ENCODE measurements around the gene CDH8. TPM values are rescaled to one million over a fixed set of nuclear protein-coding genes. Genes with fewer than 3 reads are reported as not detected.
"Not testable (repeated sequence)": the region's sequence is repeated elsewhere in the genome, so short reads cannot be mapped to it uniquely, and the experiment has no call there.

Gene CDH8
- total and polyA plus RNA-seq, 2 donors (not counting 3 experiments of a cell fraction or from before 2014, with no cell fraction given) = not detected

DNA sequence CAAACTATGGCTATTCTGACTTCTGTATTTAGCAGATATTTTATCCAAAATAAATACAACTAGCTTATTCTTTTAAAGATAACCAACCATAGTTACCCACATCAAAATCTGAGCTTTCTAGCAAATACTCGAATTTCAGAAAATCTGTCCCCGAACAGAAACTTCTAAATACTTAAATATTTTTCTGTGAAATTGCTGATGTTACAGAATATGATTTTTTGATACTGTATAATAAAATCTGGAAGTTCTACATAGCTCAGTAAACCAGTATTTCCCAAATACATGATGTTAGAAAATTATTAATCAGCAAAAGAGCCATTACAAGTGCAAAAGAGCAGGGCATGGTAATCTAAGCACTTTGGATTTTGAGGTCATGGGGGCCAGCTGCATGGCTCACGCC, 114.9 kb downstream of the CDH8 start:
- H3K27me3 ChIP-seq (ENCODE audit: control insufficient read depth in 2 of 2, insufficient read depth in 2 of 2, low read length in 2 of 2) = no peaks in the 10 kb centered on the region
- dilution Hi-C loops (cut with MboI; ENCODE audit: extremely low pct_ligation_motif_present, low sequenced_read_pairs) (no loop called here), intact Hi-C loops (cut with micrococcal nuclease) (no loop called here)
- BruUV-seq (replicated peaks) = no TSS peak
- no peaks in the 10 kb centered on the region for H3K9me1 ChIP-seq (replicated peaks; ENCODE audit: control insufficient read depth, extremely low read depth, insufficient read depth, low read length)
- H3K9me3 ChIP-seq (replicated peaks; ENCODE audit: control insufficient read depth, insufficient read depth, low read length) = no peaks in the 10 kb centered on the region
- no peaks in the 10 kb centered on the region for H3K79me2 ChIP-seq (ENCODE audit: control insufficient read depth, insufficient read depth, low read length)
- no peaks in the 10 kb centered on the region for H3K36me3 ChIP-seq (ENCODE audit: control insufficient read depth in 2 of 2, extremely low read depth in 1 of 2, insufficient read depth in 2 of 2, low read length in 2 of 2)
- no peak overlapping the region for H2AFZ ChIP-seq (ENCODE audit: low read depth, low read length)
- no peak overlapping the region for H3K27ac ChIP-seq (ENCODE audit: insufficient read depth, low read depth, low read length)
- TF ChIP-seq EZH2 (IDR thresholded peaks at IDR 0.05; ENCODE audit: borderline replicate concordance, low read depth, low read length, severe bottlenecking) = no peak
- TF ChIP-seq POLR2A (IDR thresholded peaks at IDR 0.05; ENCODE audit: low read depth, low read length) = no peak
- TF ChIP-seq GATA2 (IDR thresholded peaks at IDR 0.05; ENCODE audit: insufficient read depth, insufficient read length, low read depth, low read length) = no peak
- TF ChIP-seq, protein P1, sequence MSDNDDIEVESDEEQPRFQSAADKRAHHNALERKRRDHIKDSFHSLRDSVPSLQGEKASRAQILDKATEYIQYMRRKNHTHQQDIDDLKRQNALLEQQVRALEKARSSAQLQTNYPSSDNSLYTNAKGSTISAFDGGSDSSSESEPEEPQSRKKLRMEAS (IDR thresholded peaks at IDR 0.05; ENCODE audit: insufficient read depth, insufficient read length) = no peak
- TF ChIP-seq POLR2AphosphoS5 (IDR thresholded peaks at IDR 0.05; ENCODE audit: insufficient read depth, low read depth, low read length) = no peak
- no peak overlapping the region for H3K4me2 ChIP-seq (ENCODE audit: insufficient read depth, low read length)
- no peak overlapping the region for H3K9ac ChIP-seq (replicated peaks; ENCODE audit: extremely low read depth, insufficient read depth, low read length)
- no peak overlapping the region for H3K4me3 ChIP-seq (replicated peaks in 1 of 3; ENCODE audit: insufficient read depth in 1 of 3, low read depth in 1 of 3, low read length in 3 of 3)
- CTCF ChIA-PET = interaction anchor here (1.2 kb wide), 1 partner anchor 9 kb away, joined by 3 read pairs; no protein-coding TSS in a partner anchor
- FAIRE-seq (no peak), DNase-seq (ENCODE audit: low read depth, low spot score) (no peak)
- H4K20me1 ChIP-seq (replicated peaks; ENCODE audit: control insufficient read depth, extremely low read depth, insufficient read depth, low read length) = no peaks in the 10 kb centered on the region
- H3K4me1 ChIP-seq (ENCODE audit: control insufficient read depth, extremely low read depth, insufficient read depth, low read length) = no peaks in the 10 kb centered on the region
- POLR2A ChIA-PET = no interaction called here

DNA sequence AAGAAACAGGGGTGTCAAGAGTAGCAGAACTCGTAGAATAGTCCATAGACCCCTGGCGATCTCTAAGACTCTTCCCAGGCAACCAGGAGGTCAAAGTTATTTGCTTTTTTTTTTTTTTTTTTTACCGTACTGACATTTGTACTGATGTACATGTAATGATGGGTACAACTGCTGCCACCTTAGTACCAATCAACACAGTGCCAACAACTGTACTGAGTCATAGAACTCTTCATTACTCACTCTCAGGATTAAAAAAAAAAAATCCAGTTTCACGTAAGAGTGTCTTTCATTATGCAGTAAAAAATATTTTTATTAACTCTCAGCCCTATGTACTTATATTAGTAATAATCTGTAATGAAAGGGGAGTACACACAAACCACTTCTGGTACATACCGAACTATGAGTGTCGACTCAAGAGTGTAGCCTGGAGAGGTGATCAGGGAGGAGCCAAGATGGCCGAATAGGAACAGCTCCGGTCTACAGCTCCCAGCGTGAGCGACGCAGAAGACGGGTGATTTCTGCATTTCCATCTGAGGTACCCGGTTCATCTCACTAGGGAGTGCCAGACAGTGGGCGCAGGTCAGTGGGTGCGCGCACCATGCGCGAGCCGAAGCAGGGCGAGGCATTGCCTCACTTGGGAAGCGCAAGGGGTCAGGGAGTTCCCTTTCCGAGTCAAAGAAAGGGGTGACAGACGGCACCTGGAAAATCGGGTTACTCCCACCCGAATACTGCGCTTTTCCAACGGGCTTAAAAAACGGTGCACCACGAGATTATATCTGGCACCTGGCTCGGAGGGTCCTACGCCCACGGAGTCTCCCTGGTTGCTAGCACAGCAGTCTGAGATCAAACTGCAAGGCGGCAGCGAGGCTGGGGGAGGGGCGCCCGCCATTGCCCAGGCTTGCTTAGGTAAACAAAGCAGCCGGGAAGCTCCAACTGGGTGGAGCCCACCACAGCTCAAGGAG, 118.1 kb downstream of the CDH8 start:
- H3K4me3 ChIP-seq (replicated peaks in 1 of 3; ENCODE audit: insufficient read depth in 1 of 3, low read depth in 1 of 3, low read length in 3 of 3); BruUV-seq (replicated peaks); H4K20me1 ChIP-seq (replicated peaks; ENCODE audit: control insufficient read depth, extremely low read depth, insufficient read depth, low read length); POLR2A ChIA-PET; H3K4me1 ChIP-seq (ENCODE audit: control insufficient read depth, extremely low read depth, insufficient read depth, low read length); H3K9ac ChIP-seq (replicated peaks; ENCODE audit: extremely low read depth, insufficient read depth, low read length); FAIRE-seq; H3K27ac ChIP-seq (ENCODE audit: insufficient read depth, low read depth, low read length); H3K36me3 ChIP-seq (ENCODE audit: control insufficient read depth in 2 of 2, extremely low read depth in 1 of 2, insufficient read depth in 2 of 2, low read length in 2 of 2); dilution Hi-C loops (cut with MboI; ENCODE audit: extremely low pct_ligation_motif_present, low sequenced_read_pairs); intact Hi-C loops (cut with micrococcal nuclease); CTCF ChIA-PET; H2AFZ ChIP-seq (ENCODE audit: low read depth, low read length); H3K4me2 ChIP-seq (ENCODE audit: insufficient read depth, low read length); H3K79me2 ChIP-seq (ENCODE audit: control insufficient read depth, insufficient read depth, low read length); DNase-seq (ENCODE audit: low read depth, low spot score); H3K9me3 ChIP-seq (replicated peaks; ENCODE audit: control insufficient read depth, insufficient read depth, low read length); H3K9me1 ChIP-seq (replicated peaks; ENCODE audit: control insufficient read depth, extremely low read depth, insufficient read depth, low read length); H3K27me3 ChIP-seq (ENCODE audit: control insufficient read depth in 2 of 2, insufficient read depth in 2 of 2, low read length in 2 of 2): not testable (repeated sequence)
